SK-N-DZ (cell line): ENCODE data around the gene BBS1. TPM values are rescaled to one million over a fixed set of nuclear protein-coding genes. Genes with fewer than 3 reads are reported as not detected.
A peak's percentile ranks its signal among the peaks of the same experiment; 100 is the strongest.
"Not testable (repeated sequence)": the region's sequence is repeated elsewhere in the genome, so short reads cannot be mapped to it uniquely, and the experiment has no call there.

Experiments used
- DNase-seq: peaks from one replicate; pipeline ENCODE4 v3.0.0-alpha.2; 2015; ENCODE audit warnings: low spot score
- polyA plus RNA-seq, 2 experiments: library from polyadenylated mRNA; depleted of rRNA; stranded (reverse); fragments of >200 nt; gene quantifications; 2 replicates each; pipeline ENCODE4 v1.2.3, GENCODE V29; 2014

BBS1 gene
- polyA plus RNA-seq (2014; cell fraction: cytosol; rRNA removed): 31.6 and 32.9 TPM in 2 replicates
- polyA plus RNA-seq (2014; cell fraction: nucleus; rRNA removed): 92.2 and 124 TPM in 2 replicates

DNA sequence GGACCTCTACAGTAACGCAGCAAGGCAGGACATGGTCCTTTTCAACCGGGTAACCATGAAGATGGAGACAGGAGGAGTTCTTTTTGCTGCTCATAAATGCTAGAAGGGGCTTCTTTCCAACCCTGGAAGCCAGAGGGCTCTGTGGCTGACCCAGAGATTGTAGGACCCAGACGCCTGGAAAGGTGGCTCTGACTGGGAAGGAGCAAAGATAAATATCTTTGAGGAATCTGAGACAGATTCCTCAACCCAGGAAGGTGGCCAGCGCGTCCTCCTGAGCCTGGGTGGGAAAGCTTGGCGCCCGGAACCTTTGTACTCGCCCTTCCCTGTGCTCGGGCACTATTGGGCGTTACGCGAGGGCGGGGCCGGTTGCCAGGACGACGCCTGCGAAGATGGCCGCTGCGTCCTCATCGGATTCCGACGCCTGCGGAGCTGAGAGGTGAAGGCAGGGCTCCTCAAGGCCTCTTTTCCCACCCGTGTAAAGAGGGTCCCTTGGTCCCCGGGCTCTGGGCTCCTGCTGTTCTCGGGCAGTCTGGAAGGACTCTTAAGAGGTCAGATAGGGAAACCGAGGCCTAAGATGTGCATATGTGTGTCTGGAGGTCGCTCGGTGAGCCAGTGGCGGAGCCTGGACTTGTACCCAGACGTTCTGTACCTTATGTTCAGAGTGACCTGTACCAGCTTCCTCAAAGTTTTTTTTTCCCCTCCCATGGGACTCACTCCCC is at the start of gene BBS1:
Gene BBS1 (plus strand): TSS at position 365 of the 719 bp plus-strand sequence. CDS start 25 bp downstream, at position 390.
- peak; percentile 76 for DNase-seq

DNA sequence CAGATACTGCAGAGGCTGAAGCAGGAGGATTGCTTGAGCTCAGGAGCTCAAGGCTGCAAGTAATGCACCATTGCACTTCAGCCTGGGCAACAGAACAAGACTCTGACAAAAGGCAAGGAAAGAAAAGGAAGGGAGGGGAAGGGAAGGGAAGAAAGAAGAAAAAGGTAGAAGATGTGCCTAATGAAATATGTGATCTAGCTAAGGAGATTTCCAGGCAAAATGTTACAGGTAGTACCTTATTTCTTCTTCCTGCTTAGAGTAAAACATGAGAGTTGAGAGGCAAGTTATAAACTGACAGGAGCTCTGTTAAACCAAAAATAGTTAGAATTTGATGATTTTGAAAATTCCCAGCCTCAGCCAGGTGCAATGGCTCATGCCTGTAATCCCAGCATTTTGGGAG is 48.4 kb upstream of the BBS1 start:
- no peak for DNase-seq

DNA sequence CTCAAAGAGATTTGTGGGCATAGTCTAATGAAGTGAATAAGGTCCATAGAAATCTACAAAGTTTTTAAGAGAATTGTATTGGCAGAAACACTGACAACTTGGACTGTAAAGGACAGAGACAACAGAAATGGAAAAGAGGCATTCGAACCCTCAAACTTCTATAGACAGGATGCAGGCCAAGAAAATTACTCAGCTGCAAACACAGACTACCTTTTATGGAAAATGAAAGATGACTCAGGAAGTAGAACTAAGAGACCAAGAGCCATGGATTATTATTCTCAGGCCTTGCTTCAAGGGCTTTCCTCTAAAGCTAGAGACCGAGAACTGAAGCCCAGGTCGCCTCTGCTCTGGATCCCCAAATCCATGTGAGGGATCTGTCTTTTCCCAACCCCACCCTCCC is 47.5 kb upstream of the BBS1 start:
- no peak for DNase-seq

DNA sequence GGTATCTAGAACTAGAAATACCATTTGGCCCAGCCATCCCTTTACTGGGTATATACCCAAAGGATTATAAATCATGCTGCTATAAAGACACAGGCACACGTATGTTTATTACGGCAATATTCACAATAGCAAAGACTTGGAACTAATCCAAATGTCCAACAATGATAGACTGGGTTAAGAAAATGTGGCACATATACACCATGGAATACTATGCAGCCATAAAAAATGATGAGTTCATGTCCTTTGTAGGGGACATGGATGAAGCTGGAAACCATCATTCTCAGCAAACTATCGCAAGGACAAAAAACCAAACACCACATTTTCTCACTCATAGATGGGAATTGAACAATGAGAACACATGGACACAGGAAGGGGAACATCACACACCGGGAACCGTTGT is 46.3 kb upstream of the BBS1 start:
- not testable (repeated sequence) for DNase-seq

DNA sequence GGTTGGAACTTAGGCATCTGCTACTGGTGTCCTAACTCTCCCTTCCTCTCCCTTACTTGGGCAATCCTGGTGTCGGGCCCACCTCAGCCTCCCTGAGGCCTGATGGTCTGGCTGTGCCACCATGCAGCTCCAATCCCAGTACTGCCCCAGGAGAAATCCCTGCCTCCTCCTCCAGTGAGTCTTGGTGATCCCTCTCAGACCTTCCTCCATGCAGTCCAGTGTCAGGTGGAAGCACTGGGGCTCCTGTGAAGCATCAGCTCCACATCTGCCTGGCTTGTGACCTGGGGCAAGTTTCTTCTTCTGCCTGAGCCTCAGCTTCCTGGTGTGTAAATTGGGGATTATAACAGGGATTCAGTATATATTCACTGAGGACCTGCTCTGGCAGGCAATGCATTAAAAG is 45.5 kb upstream of the BBS1 start:
- no peak for DNase-seq

DNA sequence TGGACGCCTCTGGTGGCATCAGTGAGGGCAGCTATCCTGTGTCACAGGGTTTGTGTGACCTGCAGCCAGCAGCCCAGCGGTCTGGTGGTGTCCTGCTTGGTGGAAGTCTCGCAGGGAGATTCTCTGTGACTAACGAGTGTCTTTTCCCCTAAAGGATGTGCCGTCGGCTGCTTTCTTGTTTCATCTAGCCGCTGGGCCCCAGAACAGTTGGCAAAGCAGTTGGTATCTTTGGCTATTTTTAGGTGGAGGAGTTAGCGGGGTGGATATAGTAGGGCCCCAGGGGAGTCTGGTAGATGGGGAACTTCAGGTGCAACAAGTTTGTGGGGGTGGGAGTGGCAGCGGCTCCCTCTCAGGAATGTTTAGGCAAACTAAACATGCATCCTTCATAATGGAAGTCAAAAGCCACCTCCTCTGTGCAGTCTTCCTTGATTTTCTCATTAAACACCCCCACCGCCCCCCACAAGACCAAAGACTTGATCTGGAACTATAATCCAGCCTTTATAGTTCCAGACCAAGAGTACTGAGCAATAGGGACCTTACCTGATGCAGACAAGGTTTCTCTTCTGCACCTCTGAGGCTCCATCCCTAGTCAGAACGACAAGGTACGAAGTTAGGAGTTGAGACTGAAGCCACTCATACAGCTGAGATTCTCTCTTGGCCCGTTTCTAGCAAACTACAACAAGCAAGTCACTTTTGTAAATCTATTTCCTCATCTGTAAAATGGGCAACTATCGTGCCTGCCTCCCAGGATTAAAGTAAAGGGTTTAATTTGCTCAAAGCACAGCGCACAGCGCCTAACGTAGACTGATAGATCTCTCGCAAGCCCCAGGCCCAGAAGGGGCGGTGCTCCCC is 44.8 kb upstream of the BBS1 start:
- DNase-seq: no peak

DNA sequence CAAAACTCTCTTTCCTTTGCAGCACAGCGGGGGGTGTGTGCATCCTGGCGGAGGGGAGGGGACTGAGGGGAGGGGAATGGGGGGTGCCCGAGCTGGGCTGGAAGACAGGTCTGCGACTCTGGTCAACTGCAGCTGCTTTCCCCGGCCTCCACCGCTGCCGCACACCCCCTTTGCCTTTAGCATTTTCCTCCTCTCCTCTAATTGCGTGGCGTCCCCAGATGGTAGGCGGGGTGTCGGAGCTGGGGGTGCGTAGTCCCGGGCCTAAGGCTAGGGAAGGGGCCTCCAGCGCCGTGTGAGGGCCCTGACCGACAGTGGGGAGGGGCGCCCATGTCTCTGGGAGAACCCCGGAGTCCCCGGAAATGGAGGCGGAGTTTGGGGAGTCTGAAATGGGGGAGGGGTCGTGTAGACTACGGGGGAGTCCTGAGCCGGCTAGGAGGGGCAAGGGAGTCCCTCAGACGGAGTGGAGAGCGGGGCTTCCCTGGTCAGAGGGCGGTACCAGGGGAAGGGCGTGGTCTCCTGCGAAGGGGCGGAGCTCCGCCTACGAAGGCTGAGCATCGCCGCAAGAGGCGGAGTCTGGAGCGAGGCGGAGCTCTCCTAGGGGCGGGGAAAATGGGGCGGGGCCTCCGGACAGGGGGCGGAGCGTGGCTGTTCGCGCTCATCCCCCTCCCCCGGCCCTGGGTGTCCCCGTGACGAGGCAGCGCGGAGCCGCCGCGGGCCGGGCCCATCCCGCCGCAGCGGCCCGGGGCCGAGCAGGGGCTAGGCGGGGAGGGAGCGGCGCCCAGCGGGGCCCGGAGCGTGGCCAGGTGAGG is 44.0 kb upstream of the BBS1 start, which contains the start of gene PELI3:
Gene PELI3 (plus strand): TSS at position 681 of the 809 bp plus-strand sequence. CDS start 1,224 bp downstream, outside the sequence.
- peak; percentile 88 for DNase-seq

DNA sequence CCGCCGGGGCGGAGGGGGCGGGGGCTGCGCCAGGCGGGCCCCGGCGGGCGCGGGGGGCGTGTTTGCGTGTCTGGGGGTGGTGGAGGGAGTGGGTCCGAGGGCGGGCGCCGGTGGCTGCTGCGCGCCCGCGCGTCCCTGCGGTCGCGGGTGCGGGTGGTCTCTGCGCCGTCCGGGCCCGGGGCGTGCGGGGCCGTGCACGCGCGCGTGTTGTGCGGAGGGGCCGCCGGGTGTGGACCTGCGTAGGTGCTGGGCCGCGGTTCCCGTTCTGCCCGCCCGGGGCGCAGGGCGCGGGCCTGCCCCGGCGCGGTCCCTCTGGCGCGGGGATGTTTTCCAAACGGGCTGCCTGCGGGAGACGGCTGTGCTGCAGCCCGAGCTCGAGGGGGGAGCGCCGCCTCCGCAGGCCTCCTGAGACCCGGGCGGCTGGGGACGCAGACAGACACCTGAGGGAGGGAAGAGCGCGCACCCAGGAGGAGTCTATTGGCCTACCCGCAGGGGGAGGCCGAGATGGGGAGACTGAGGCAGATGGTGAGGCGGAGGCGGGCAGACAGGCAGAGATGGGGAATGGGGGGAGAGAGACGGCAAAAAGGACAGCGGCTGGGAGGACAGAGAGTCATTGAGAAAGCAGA is 43.3 kb upstream of the BBS1 start:
- no peak for DNase-seq

DNA sequence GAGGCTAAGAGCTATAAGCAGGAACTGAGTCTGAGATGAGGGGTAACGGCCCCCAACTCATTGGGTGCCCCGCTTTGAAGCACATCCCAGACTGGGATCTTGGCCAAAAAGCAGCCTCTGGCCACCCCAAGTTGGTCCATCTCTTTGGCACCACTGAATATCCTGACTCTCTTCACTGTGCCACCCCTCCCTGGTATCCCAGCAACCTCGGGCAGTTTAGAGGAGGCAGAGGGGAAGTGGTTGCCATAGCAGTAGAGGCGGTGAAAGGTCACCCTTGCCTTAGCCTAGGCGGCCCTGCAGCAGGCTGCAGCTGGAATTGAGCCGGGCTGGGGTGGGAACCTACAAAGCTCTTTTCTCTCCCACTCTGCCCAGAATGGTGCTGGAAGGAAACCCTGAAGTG is 42.7 kb upstream of the BBS1 start:
- no peak for DNase-seq

DNA sequence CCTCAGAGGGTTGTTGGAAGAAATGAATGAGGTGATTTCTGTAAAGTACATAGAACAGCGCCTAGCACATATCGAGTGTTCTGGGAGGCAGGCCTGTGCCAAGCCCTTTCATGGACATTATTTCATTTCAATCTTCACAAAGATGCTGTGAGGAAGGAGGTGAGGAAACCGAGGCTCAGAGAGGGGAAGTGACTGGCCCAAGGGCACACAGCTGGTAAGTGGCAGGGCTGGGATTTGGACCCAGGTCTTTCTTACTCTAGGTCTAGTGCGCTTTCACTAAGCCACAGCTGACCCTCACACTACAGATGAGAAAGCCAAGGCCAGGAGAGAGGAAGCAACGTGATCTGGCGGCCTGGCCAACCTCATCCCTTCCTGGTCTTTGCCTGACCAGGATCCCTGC is 41.7 kb upstream of the BBS1 start:
- no peak for DNase-seq

DNA sequence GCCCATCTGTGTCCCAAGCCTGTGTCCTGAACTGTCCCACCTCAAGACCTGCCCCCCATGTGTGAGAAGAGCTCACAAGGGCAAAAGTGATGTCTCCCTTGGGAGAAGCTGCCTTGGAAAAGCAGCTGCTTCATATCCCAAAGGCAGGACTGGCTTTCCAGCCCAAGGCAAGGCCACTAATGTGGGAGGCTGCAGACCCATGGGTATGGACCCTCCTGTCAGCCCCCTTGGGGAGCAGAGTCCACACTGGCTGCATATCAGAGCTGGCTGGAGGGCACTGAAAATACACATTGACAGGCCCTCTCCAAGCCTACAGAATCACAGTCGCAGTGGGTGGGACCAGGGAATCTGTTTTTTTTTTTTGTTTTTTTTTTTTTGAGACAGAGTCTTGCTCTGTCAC is 41.0 kb upstream of the BBS1 start:
- no peak for DNase-seq

DNA sequence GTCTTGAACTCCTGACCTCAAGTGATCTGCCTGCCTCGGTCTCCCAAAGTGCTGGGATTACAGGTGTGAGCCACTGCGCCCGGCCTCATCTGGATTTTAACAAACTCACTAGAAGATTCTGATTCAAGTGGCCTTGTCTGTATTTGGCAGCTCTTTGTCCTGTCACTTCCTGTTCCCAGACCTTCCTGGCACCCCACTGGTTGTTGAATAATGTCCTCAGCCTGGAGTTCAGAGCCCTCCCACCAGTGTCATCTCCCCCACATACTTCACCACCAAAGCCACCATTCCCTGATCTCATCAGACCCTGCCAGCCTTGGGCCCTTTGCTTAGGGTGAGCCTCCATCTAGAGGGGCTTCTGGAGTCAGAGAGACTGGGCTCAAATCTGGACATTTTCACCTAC is 40.4 kb upstream of the BBS1 start:
- DNase-seq: no peak

DNA sequence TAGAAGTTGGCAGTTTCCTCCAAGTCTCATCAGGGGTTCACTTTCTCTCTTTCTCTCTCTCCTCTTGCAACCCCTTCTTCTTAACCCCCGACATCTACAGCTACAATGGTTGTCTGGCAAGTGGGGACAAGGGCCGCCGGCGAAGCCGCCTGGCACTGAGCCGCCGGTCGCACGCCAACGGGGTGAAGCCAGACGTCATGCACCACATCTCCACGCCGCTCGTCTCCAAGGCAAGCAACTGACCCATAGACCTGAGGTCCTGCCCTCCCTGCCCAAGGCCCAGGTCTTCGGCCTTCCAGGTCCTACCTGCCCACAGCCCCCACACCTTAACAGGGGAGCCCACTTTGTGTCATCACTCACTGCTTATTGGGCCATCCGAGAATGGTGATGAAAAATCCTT is 39.3 kb upstream of the BBS1 start:
- no peak for DNase-seq

DNA sequence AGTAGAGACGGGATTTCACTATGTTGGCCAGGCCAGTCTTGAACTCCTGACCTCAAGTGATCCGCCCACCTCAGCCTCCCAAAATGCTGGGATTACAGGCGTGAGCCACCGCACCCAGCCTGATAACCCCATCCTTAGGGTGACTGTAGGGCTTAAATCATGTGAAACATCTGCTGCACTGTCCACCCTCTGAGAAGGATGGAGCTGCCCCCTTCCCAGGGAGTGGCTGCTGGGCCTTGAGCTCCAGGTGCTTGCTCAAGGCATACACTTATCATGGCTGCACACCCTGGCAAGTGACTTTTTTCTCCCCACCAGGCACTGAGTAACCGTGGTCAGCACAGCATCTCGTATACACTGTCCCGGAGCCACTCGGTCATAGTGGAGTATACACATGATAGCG is 38.4 kb upstream of the BBS1 start:
- no peak for DNase-seq

DNA sequence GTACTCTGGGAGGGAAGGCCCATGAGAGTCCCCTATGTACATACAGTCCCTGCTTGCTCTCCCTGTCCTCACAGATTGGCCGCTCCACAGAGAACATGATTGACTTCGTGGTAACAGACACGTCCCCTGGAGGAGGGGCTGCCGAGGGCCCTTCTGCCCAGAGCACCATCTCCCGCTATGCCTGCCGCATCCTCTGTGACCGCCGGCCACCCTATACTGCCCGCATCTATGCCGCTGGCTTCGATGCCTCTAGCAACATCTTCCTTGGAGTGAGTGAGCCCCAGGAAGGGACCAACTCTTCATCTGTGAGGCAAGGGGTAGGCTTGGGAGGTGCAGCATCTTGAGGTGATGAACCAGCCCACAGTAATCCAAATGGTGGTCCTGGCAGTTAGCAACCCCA is 37.3 kb upstream of the BBS1 start:
- no peak for DNase-seq

DNA sequence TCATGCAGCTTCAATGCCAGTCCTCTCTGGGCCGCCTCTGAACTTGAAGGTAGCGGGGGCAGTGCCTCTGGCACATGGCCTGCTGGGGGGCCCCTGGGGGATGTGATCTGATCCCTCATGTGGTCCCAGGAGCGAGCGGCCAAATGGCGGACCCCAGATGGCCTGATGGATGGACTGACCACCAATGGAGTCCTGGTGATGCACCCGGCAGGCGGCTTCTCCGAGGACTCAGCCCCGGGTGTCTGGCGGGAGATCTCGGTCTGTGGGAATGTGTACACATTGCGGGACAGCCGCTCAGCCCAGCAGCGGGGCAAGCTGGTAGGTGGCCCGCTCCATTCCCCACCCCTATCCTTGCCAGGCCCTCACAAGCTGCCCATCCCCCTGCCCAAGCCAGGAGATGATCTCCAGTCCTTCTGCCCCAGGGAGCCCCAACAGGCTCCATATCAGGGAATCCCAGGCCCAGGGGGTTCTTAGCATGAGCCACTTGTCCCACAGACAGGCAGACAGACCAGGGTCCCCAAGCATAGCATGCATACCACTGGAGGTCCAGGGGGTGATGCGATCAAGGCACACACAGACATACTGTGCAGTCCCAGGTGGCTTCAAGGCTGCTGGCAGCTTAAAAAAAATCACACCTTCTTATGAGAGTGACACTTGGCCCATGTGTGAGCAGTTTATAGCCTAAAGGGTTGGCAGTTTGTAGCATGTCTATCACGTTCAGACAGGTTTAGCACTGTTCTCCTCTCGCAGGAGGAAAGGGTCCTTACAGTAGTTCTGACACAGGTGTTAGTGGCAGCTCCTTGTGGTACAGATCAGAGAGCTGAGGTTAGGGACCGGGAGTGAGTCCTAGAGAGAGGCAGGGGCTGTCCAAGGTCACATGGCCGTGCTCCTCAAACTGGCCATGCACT is 36.6 kb upstream of the BBS1 start:
- no peak for DNase-seq

DNA sequence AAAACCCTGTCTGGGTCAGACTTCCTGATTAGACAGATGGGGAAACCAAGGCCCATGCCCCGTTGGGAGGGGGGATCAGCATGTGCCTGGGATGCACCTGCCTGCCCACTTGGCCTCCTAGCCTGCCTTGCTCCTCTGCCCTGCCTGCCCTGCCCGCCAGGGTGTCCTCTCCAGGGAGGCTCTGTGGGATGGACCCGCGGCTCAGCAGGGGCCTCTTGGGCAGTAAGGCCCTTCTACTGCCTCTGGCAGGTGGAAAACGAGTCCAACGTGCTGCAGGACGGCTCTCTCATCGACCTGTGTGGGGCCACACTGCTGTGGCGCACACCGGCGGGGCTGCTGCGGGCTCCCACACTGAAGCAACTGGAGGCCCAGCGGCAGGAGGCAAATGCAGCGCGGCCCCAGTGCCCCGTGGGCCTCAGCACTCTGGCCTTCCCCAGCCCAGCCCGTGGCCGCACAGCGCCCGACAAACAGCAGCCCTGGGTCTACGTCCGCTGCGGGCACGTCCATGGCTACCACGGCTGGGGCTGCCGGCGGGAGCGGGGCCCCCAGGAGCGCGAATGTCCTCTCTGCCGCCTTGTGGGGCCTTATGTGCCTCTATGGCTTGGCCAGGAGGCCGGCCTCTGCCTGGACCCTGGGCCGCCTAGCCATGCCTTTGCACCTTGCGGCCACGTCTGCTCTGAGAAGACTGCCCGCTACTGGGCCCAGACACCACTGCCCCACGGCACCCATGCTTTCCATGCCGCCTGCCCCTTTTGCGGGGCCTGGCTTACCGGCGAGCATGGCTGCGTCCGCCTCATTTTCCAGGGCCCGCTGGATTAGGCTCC is 34.9 kb upstream of the BBS1 start:
- DNase-seq: no peak

DNA sequence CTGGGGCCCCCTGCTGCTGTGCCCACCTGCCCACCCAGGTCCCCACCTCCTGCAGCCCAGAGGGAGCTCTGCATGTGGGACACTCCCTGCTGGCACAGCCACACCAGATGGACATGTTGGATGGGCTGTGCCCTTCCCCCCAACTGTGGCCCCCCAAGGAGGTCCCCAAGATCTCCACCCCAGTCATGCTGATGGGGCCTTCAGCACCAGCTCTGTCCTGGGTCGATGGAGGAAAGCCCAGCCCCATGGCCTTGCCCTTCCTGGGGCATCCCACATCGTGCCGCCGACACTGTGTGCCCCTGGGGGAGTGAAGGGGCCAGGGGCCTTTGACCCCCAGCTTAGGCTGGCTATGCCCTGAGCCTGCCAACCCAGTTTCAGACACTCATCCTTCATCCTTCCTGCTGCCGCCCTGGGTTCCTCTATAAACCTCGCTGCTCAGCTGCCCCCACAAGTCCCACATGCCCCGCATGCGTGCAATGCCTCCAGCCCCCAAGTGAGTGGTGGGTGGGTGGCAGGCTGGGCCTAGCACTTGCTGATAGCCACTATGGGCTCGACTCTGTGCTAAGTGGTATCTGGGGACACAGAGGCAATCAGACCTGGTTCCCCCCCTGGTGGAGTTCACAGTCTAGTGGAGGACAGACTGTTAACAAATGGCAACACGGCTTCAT is 34.1 kb upstream of the BBS1 start:
- no peak for DNase-seq

DNA sequence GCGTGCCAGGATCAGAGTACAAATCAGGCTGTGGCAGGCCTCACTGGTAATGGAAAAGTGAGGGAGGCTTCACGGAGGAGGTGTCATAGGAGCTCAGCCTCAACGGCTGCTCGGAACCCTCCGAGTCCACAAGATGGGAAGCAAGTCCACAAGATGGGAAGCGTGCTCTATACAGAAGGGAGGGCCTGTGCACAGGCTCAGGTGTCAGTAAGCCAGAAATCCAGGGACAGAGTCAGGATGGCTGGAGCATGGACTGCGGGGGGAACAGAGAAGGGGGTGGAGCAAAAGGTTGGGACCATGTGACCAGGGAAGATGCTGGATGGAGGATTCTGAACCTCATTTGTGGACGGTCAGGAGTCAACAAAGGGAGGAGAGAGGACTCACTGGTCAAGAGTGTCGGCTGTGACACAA is 33.6 kb upstream of the BBS1 start:
- peak; percentile 45 for DNase-seq
